ENCODE results near the gene NPHP4. TPM values are rescaled to one million over a fixed set of nuclear protein-coding genes. Genes with fewer than 3 reads are reported as not detected.

The NPHP4 gene
- polyA plus RNA-seq, 3 donors = 0.39 to 13.7 (median 1.2) TPM

GRCh38 chr1:5973771-5974170, 18.5 kb downstream of the NPHP4 start:
- no peak overlapping the region for H3K27ac ChIP-seq (ENCODE audit: low read depth in 1 of 2, low read length in 2 of 2)
- no peaks in the 10 kb centered on the region for H3K27me3 ChIP-seq (ENCODE audit: control insufficient read depth in 2 of 2, insufficient read depth in 2 of 2, low read length in 2 of 2)
- DNase-seq = no peak
- H3K9me3 ChIP-seq (replicated peaks in 1 of 2; ENCODE audit: control insufficient read depth in 1 of 2, insufficient read depth in 1 of 2, low read length in 2 of 2) = no peaks in the 10 kb centered on the region
- no peak overlapping the region for H3K9ac ChIP-seq (ENCODE audit: insufficient read depth, low read length, poor library complexity, severe bottlenecking)
- H3K4me3 ChIP-seq (replicated peaks in 1 of 3; ENCODE audit: low read depth in 2 of 3, low read length in 3 of 3) = no peak overlapping the region
- TF ChIP-seq CTCF (IDR thresholded peaks at IDR 0.05) = no peak
- H3K27me3 Mint-ChIP-seq (ENCODE audit: low read depth in 3 of 3) = peaks cover 0 to 2% (median 2%) of the 10 kb centered on the region in 3 donors
- peaks cover 12 to 16% of the 10 kb centered on the region in 2 donors for H3K4me1 ChIP-seq (ENCODE audit: control insufficient read depth in 1 of 2, insufficient read depth in 2 of 2, low read length in 2 of 2)
- no peaks in the 10 kb centered on the region for H4K20me1 ChIP-seq (ENCODE audit: insufficient read depth, low read length)
- H3K4me1 Mint-ChIP-seq = peaks cover 16% of the 10 kb centered on the region
- no peak overlapping the region for H3K27ac Mint-ChIP-seq
- no peak overlapping the region for H2AFZ ChIP-seq (ENCODE audit: insufficient read depth, low read depth, low read length, poor library complexity, severe bottlenecking)
- H3K4me2 ChIP-seq (replicated peaks; ENCODE audit: extremely low read depth, low read length, poor library complexity, severe bottlenecking) = no peak overlapping the region
- H3K36me3 ChIP-seq (replicated peaks in 1 of 2; ENCODE audit: control insufficient read depth in 1 of 2, insufficient read depth in 2 of 2, low read length in 2 of 2) = peaks cover 0 to 7% of the 10 kb centered on the region in 2 donors
- H3K4me3 Mint-ChIP-seq = no peak overlapping the region
- peaks cover 18 to 31% of the 10 kb centered on the region in 2 donors for H3K36me3 Mint-ChIP-seq
- intact Hi-C loops (cut with micrococcal nuclease) = loop anchor here in 1 of 2 donors (2.0 kb wide), 1 partner anchor 467 kb away; no protein-coding TSS in a partner anchor
- peaks cover 0 to 2% (median 0%) of the 10 kb centered on the region in 7 donors for H3K9me3 Mint-ChIP-seq
- H3K79me2 ChIP-seq (ENCODE audit: insufficient read depth, low read length) = no peaks in the 10 kb centered on the region
- 95% methylated on average over 7 of the region's 11 CpGs for WGBS (ENCODE audit: insufficient coverage)

- peaks cover 11% of the 10 kb centered on the region for H3K4me1 Mint-ChIP-seq
Measured at GRCh38 chr1:5972198-5972520, 20.1 kb downstream of the NPHP4 start.

More at GRCh38 chr1:5972198-5972520, 20.1 kb downstream of the NPHP4 start:
- H3K27me3 ChIP-seq (ENCODE audit: control insufficient read depth in 2 of 2, insufficient read depth in 2 of 2, low read length in 2 of 2) = no peaks in the 10 kb centered on the region
- H3K36me3 ChIP-seq (replicated peaks in 1 of 2; ENCODE audit: control insufficient read depth in 1 of 2, insufficient read depth in 2 of 2, low read length in 2 of 2) = peaks cover 0 to 18% of the 10 kb centered on the region in 2 donors
- Mint-ChIP-seq H3K4me3 (no peak overlapping the region), H3K27ac (peak overlapping the region in 1 of 7 donors; percentile 32), H3K36me3 (peaks cover 29 to 32% of the 10 kb centered on the region in 2 donors), H3K9me3 (no peaks in the 10 kb centered on the region), H3K27me3 (ENCODE audit: low read depth in 3 of 3) (no peaks in the 10 kb centered on the region)
- no peaks in the 10 kb centered on the region for H4K20me1 ChIP-seq (ENCODE audit: insufficient read depth, low read length)
- no peak for TF ChIP-seq CTCF (IDR thresholded peaks at IDR 0.05)
- no peaks in the 10 kb centered on the region for H3K79me2 ChIP-seq (ENCODE audit: insufficient read depth, low read length)
- H3K4me3 ChIP-seq (replicated peaks in 1 of 3; ENCODE audit: low read depth in 2 of 3, low read length in 3 of 3) = no peak overlapping the region
- no peak overlapping the region for H3K9ac ChIP-seq (ENCODE audit: insufficient read depth, low read length, poor library complexity, severe bottlenecking)
- H3K27ac ChIP-seq (ENCODE audit: low read depth in 1 of 2, low read length in 2 of 2) = no peak overlapping the region
- no peak overlapping the region for H3K4me2 ChIP-seq (replicated peaks; ENCODE audit: extremely low read depth, low read length, poor library complexity, severe bottlenecking)
- no peak for DNase-seq
- H2AFZ ChIP-seq (ENCODE audit: insufficient read depth, low read depth, low read length, poor library complexity, severe bottlenecking) = no peak overlapping the region
- 100% methylated on average over 3 of the region's 4 CpGs for WGBS (ENCODE audit: insufficient coverage)
- intact Hi-C loops (cut with micrococcal nuclease) = no loop called here
- no peaks in the 10 kb centered on the region for H3K9me3 ChIP-seq (replicated peaks in 1 of 2; ENCODE audit: control insufficient read depth in 1 of 2, insufficient read depth in 1 of 2, low read length in 2 of 2)
- H3K4me1 ChIP-seq (ENCODE audit: control insufficient read depth in 1 of 2, insufficient read depth in 2 of 2, low read length in 2 of 2) = peaks cover 11 to 12% of the 10 kb centered on the region in 2 donors
